HK-2 (cell line): Measurements from ENCODE around the gene KEAP1.
A peak's percentile ranks its signal among the peaks of the same experiment; 100 is the strongest.

Experiments used
- DNase-seq: peaks from one replicate; pipeline ENCODE4 v3.0.0-alpha.2; 2018; ENCODE audit not compliant: unreplicated experiment

KEAP1 gene

GRCh38 chr19:10523135-10523636, 20.0 kb upstream of the KEAP1 start:
- DNase-seq = no peak

- no peak for DNase-seq
Observed at GRCh38 chr19:10521461-10522171, 18.5 kb upstream of the KEAP1 start.

GRCh38 chr19:10520652-10521318, 17.6 kb upstream of the KEAP1 start:
- no peak for DNase-seq

- no peak for DNase-seq
Observed at GRCh38 chr19:10519421-10519820, 16.3 kb upstream of the KEAP1 start.

GRCh38 chr19:10518444-10519361, 15.5 kb upstream of the KEAP1 start:
- DNase-seq = peak; percentile 13

- DNase-seq = peak; percentile 32
Observed at GRCh38 chr19:10517760-10518443, 14.7 kb upstream of the KEAP1 start.

GRCh38 chr19:10517361-10517759, 14.2 kb upstream of the KEAP1 start, which contains the start of gene S1PR5:
TSS of gene S1PR5 (minus strand) at chr19:10517447. CDS start at chr19:10515011, 2,436 bp downstream.
- DNase-seq = peak; percentile 35

GRCh38 chr19:10516671-10517286, 13.6 kb upstream of the KEAP1 start:
- DNase-seq = peak; percentile 16

GRCh38 chr19:10516064-10516385, 12.9 kb upstream of the KEAP1 start:
- DNase-seq = no peak

GRCh38 chr19:10514211-10515145, 11.3 kb upstream of the KEAP1 start:
- DNase-seq = no peak

- no peak for DNase-seq
Observed at GRCh38 chr19:10513223-10513622, 10.1 kb upstream of the KEAP1 start.

- peak; percentile 17 for DNase-seq
Observed at GRCh38 chr19:10510301-10510802, 7.2 kb upstream of the KEAP1 start.

GRCh38 chr19:10508707-10509106, 5.6 kb upstream of the KEAP1 start:
- no peak for DNase-seq

- no peak for DNase-seq
Observed at GRCh38 chr19:10508036-10508435, 4.9 kb upstream of the KEAP1 start.

- peak; percentile 21 for DNase-seq
Observed at GRCh38 chr19:10505583-10506229, 2.5 kb upstream of the KEAP1 start.

GRCh38 chr19:10502524-10503001, 593 bp downstream of the KEAP1 start:
- peak; percentile 94 for DNase-seq

- peak; percentile 70 for DNase-seq
Observed at GRCh38 chr19:10501971-10502523, 1.1 kb downstream of the KEAP1 start.

- DNase-seq = no peak
Observed at GRCh38 chr19:10500247-10500592, 2.9 kb downstream of the KEAP1 start.
